ENCODE results near the gene CNDP2.

Gene CNDP2

DNA sequence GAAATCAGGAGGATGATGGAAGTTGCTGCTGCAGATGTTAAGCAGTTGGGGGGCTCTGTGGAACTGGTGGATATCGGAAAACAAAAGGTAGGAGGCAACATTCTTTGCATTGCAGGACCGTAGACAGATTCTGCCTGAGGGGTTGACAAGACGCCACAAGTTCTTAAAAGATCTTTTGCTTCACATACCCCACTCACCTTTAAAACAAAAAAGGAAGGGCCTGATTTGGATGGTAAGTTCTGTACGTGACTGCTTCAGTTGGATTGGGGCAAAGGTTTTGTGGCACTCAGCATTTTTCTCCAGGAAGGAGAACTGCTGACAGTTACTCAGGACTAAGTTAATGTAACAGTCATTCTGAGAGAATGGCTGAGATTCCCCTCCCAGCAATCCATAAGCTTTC lies 5.2 kb downstream of the CNDP2 start:
- no peak for DNase-seq

DNA sequence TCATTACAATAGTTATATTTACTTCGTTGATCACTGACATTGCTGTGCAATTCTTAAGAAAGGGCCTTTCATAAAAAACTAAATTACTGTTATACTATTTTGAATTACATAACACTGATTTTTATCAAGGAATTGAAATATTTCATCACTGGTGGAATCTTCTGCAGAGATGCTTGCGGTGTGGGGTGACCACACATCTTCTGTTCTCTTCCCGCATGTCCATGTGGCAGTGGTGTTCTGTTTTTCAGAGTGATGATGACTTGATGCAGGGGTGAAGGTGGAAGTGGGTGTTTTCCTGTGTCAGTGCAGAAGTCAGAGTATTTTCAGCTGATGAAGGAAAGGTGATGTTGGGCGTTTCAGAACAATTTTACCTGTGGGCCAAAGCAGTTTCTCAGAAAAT lies 7.0 kb downstream of the CNDP2 start:
- DNase-seq = no peak

DNA sequence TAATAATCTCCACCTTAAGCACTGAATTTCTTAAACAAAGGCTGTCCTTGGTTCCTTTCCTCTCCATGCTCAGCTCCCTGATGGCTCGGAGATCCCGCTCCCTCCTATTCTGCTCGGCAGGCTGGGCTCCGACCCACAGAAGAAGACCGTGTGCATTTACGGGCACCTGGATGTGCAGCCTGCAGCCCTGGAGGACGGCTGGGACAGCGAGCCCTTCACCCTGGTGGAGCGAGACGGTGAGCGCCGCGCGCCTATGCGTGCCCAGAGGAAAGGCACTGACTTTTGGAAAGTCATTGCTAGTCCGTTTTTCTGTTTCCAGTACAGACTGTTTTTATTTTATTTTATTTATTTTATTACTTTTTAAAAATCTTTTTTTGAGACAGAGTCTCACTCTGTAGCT lies 9.6 kb downstream of the CNDP2 start:
- DNase-seq = no peak

DNA sequence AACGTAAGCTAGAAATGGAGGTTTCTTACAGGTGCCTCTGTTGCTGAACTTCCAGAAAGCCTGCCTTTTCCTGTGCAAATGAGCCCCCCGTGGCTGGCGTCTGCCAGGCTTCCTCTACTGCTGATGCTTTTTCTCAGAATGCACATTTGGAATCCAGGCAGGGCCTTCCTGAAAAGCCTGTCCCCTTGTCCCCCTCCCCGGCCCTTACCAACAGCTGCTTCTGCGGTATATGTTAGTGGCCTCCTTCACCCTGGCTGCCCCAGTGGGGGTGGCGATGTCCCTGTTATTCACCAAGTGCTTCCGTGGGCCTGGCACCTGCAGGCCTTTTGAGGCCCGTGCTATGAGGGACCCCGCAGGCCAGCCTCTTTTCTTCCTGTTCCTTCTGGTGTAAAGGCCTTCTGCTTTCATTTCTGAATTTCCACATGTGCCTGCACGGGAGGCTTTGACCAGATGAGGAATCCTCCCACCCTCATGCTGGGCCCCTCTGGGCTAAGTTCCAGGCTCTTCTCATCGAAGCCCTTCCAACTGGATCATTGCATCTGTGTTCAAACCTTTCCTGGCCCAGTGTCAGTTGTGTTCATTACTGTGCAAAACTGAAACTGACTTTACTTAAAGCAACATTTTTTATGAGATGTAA lies 10.4 kb downstream of the CNDP2 start:
- no peak for DNase-seq

DNA sequence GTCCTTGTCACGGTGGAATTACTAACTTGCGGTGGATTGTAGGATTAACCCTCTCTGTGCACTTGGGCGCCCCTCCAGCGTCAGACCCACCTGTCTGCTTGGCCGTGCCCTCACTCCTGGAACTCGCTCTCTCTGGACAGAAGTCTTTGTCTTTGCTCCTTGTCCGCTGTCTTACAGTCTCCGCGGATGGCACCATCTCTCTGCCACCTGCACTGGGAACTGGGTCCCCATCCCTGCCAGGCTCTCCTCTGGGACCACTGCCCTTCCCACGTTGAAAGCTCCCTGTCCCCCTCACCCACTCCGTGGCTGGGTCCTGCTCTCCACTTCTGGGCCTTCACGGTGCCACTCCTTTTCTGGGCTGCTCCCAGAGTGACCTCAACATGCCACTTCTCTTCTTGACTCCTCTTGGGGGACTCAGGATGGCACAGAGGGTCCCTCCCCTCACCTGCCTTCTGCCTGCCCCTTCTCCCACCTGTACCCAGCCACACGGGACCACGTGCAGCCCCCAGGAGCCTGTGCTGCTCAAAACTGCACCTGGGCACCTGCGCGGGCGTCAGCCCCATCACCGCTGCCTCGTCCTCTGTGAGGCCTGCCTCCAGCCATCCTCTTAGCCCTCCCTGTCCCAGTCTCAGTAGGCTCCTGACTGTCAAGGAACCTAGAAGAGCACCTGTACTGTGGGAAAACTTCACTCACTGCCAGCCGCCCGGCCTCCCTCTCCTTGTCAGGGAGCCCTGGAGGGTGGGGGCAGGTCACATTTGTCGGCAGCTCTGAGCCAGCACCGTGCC lies 11.1 kb downstream of the CNDP2 start:
- no peak for DNase-seq

DNA sequence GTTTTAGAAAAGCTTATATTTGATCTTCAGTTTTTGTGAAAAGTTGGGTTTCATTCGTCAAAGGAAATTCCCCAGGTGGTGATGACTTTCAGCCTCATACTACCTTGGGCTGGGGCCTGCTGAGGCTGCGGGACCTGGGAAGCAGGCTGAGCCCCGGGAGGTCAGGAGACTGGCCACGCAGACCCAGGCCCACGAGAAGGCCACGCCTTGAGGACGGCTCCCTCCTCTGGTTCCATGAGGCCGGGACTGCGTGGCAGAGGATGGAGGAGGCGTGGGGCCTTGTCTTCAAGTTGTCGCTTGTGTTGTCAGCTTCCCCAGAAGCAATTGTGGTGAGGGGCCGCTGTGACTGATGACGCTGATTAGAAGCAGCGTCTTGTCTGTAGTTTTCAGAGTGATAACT lies 11.8 kb downstream of the CNDP2 start:
- DNase-seq = no peak

DNA sequence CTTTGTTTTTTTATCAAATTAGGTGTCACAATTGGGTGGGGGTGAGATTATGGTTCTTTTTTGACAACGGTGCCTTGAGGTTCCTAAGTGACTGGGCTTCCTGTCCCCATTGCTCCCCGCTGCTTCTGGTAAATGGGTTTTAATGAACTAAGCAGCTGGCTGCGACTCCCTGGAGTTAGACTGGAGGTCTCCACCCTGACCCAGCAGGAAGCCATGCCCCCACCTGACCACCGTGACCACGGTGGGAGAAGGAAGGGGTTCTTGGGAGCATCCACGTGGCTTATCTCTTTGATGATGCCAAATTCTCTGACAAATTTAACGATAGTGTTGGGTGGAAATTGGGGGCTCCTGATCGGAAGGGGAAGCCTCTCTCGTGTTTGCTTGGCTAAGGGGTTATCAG lies 12.2 kb downstream of the CNDP2 start:
- DNase-seq = no peak

DNA sequence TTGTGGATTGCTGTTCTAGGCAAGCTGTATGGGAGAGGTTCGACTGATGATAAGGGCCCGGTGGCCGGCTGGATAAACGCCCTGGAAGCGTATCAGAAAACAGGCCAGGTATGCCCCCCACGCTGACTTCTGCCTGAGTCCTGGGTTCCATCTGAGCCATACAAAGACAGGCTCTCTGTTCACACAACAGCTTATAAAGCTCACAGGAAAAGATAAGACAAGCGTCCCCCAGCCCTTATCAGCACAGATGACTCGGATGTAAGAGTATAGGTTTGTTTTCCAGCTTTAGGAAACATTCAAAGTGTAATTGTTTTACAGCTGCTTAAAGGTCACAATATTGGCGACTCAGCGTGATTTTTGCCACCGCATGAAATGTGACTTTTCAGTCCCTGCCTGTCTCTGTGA lies 12.7 kb downstream of the CNDP2 start:
- DNase-seq = no peak

DNA sequence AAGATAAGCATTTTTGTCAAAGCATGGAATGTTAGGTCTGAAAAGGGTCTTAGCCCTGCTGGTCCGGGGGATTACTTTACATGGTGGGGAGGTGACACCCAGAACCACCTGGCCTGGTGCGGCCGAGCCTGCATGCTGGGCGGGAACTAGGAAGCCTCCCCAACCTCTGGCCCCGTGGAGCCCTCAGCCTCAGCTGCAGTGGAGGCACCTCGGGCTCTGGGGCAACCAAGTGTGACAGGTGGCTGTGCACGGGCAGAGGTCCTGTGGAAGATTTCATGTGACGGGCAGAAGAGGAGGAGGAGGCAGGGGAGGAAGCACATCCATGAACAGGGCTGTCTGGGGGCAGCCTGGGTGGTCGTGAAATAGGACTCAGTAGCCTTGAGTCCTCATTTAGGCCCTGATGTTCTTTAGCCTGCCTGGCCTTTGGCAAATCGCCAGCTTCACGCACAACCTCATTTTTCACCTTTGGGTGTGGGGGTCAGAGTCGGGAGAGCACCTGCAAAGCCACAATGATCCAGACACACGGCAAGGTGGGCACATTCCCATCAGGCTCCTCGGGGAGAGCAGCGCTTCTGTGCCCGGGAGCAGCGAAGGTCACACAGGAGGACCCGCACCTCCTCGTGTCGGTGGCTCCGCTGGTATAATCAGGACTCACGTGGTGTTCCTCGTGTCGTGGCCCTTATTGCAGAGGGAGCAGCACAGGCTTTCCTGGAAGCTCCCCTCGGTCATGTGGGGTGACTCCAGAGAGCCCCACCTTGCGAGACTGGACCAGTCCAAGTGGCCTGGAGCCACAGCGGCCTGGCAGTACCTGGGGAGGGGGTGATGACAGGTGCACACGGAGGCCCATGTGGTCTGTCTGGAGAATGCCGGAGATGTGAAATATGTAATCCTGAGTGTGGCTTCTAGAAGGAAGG lies 13.9 kb downstream of the CNDP2 start:
- no peak for DNase-seq

DNA sequence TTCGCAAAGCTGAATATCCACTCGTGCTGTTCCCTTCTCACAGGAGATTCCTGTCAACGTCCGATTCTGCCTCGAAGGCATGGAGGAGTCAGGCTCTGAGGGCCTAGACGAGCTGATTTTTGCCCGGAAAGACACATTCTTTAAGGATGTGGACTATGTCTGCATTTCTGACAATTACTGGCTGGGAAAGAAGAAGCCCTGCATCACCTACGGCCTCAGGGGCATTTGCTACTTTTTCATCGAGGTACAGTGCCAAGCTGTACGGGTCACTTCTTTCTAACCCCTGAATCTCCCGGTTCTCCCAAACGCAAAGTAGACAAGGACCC lies 14.6 kb downstream of the CNDP2 start:
- DNase-seq = no peak

DNA sequence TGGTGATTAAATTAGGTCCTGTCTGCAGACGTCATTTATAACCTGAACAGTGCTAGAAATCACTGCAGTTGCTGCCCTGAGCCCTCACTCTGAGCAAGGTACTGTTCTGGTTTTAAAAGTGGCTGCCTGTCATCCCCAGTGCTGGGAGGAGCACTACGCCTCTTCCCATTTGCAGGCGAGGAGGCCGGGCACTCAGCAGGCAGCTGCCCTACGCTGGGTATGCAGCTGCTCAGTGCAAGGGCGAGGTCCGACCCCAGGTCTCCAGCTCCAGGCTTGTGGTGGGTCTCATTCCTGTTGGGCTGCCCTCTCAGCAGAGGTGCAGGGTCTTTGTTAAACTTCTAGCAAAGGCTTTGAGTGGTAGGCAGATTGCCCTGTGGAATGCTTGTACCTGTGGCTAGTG lies 15.7 kb downstream of the CNDP2 start:
- no peak for DNase-seq

DNA sequence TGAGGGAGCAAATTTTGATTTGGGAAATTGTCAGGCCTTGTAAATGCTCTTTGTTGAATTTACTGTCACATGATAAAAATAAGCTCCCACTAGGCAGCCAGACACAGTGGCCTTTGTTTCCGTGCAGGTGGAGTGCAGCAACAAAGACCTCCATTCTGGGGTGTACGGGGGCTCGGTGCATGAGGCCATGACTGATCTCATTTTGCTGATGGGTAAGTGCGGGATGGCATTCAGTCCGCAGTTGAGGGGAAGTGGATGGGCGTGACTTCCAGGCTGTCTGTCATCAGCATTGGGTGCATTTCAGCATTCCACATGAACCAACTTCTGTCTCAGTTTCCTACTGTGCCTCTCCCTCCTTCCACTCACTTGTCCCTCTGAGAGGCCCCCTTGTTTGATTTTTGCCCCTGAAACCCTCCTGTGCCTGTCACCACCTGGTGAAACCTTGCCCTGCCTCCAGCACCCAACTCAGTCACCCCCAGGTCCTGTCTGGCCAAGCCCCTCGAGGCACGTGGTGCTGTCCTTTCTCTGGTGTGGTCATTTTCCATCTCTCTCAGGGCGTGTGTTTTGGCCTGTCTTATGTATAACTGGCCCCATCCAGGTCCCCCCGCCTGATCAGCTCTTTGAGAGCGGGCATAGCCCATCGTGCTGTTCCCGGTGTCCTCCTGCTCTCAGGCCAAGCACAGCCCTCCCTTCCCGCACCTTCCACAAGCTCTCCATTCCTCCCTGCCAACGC lies 16.3 kb downstream of the CNDP2 start:
- no peak for DNase-seq

DNA sequence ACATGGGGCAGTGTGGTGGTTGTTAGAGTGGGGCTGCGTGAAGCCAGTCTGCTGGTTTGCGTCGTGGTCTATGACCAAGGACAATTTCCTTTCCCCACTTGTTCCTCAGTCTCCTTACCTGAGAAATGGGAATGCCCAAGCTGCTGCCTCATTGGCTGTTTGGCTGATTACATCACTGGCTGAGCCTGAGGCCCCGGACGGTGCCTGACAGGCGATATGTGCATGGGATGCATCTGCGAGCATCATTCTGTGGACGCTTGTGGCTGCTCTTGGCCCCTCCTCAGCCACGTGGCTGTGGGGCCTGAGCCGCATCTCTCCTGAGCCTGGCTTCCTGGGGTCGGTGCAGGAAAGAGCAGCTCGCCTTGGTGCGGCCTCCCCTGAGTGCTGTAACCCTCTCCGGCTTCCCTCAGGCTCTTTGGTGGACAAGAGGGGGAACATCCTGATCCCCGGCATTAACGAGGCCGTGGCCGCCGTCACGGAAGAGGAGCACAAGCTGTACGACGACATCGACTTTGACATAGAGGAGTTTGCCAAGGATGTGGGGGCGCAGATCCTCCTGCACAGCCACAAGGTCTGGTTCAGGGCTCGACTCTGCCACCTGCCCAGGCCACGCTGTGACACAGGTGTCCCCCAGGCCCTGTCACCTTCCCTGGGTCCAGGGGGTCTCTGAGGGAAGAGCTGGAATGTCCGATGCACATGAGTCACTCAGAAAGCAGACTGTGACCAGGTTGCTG lies 17.2 kb downstream of the CNDP2 start:
- DNase-seq = no peak

DNA sequence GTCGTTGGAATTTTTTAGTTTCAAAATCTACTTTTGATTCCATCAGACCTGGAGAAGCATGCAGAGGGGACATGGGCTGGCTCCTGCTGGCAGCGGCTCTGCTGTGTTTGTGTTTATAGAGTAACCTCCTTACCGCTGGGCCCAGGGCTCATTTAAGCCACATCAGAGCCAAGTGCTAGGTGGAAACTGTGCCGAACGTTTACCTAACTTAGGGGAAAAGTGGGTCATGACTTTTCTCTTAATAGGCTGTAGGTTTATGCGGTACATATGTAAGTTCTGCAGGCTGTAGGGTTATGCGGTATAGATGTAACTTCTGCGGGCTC lies 17.7 kb downstream of the CNDP2 start:
- DNase-seq = no peak

DNA sequence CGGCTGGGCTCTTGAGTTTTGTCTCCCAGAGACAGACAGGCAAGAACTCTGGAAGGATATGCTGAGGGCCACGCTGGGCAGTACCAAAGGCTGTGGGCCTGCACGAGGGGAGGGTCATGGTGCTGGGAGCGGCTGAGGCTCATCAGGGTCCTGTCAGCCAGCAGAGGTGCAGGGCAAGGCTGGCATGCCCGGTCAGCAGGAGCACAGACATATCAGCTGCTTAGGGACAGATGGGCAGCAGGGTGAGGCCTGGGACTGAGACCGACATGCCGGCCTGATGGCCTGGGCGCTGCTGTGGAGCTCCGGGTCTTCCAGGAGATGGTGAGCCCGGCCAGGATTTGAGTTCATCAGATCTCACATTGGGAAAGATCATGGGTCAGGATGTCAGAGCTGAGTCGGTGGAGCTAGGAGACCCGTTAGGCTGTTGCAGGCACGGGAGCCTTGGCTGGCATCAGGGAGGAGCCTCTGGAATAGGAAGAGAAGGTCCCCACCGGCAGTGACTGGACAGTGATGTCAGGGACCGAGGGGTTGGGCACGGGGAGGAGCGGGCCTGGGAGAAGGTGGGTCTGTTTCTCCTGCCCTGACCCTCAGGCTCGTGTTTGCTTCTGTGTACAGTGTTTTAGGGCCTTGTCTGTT lies 18.8 kb downstream of the CNDP2 start:
- DNase-seq = no peak

DNA sequence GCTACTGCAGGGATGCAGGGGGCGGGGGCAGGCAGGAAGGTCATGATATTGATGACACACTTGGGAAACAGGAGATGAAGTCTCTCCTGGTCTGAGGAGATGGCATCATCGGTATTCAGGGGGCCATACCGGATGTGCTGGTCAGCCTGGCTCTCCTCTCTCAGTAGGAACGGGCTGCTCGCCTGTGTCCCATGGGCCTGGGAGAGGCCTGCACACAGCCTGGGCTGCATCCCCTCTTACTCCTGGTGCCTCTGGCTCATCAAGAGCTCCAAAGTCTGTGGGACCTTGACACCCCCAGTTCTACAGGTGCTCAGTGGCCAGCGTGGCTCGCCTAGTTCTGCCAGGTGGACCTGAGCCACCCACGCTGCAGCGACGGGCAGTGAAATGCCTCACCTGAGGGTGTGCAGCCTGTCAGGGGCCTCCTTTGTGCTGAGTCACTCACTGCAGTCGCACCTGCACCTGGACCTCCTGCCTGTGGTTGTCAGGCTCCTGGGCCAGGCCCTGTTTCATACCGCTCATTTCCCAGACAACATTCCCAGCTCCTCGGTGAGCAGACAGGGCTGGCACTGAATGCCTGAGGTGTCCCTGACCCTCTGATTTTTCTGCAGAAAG lies 19.6 kb downstream of the CNDP2 start:
- DNase-seq = no peak

DNA sequence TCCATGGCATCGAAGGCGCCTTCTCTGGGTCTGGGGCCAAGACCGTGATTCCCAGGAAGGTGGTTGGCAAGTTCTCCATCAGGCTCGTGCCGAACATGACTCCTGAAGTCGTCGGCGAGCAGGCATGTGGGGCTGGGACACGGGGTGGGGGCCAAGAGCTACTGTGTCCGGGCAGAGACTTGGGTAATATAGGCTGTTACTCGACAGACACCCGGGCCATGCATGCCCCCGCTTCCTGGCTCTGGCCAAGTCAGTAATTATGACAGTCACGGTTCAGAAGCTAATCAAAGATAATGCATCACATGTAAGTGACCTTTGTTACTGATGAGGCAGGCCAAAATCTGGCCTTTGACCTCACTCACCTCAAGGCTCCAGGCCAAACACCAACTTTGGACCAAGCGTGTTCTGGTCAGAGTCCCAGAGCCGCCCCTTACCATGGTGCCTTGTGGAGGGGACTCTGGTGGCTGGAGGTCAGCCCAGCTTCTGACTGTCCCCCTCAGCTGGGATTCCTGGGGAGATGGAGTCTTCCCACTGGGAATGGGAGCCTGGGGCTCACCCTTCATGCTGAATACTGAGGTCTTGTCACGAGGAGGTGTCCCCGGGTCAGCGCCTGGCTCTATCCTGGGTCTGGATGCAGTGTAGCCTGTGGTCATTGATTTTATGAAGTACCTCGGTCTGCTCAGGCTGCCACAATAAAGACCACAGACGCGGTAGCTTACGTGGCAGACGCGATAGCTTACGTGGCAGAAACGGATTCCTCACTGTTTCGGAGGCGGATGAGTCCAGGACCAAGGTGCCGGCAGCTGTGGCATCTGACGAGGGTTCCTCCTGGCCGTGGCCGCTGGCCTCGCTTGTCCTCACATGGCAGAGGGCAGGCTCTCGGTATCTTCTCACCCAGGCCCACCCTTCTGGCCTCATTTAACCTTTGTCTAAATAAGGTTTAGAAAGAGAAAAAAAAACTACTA lies 20.4 kb downstream of the CNDP2 start:
- DNase-seq = no peak

DNA sequence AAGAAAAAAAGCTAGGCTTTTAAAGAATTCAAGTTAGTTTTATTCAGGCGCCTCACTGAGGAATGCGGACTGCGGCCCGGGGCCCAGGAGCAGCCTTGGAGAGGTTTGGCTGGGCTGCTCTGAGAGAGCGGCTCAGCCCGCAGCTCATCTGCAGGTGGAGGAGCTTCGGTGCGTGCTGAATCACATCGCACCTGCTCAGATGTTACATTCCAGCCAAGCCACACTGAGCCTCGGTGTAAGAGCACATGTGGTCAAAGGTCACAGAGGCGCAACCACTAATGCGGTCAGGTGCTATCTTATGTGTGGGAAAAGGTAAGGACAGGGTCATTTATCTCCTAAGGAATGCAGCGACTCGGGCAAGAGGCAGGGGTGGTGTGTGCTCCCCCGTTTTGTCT lies 21.1 kb downstream of the CNDP2 start:
- no peak for DNase-seq

DNA sequence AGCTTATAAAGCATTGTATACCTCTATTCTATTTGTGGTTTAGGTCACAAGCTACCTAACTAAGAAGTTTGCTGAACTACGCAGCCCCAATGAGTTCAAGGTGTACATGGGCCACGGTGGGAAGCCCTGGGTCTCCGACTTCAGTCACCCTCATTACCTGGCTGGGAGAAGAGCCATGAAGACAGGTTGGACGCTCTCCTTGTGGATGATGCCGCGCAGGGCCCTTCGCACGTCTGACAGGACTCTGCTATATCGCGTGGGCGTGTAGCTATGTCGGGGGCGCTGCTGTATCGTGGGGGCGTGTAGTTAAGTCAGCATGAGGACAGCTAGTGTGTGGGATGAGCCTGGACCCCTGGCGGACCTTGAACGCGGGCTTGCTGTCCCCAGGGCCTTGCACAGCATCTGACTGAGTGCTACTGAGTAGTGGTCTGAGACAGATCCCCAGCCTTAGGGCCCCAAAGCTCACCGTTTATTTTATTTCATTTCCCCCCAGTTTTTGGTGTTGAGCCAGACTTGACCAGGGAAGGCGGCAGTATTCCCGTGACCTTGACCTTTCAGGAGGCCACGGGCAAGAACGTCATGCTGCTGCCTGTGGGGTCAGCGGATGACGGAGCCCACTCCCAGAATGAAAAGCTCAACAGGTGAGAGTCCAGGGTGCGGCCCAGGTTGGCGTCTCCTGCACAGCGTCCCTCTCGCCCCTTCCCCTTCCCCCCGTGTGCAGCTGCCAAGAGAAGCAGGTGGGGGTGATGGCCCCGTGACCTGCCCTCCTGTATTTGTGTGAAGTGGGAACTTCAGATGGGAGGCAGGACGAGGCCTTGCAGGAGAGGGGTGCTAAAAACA lies 22.5 kb downstream of the CNDP2 start:
- no peak for DNase-seq
